Activated CD4-positive, alpha-beta T cell treated with anti-CD3 and anti-CD28 coated beads, Interleukin-10, Interleukin-2, amounts not matched to agents 100 ng/mL and 50 ng/mL, durations not matched to agents 16 hours and 8 hours (primary cell): ENCODE measurements around the gene LGALS3.

Experiments
- DNase-seq: peaks from one replicate; pipeline ENCODE4 v3.0.0-alpha.2; 2020

The LGALS3 gene

DNA sequence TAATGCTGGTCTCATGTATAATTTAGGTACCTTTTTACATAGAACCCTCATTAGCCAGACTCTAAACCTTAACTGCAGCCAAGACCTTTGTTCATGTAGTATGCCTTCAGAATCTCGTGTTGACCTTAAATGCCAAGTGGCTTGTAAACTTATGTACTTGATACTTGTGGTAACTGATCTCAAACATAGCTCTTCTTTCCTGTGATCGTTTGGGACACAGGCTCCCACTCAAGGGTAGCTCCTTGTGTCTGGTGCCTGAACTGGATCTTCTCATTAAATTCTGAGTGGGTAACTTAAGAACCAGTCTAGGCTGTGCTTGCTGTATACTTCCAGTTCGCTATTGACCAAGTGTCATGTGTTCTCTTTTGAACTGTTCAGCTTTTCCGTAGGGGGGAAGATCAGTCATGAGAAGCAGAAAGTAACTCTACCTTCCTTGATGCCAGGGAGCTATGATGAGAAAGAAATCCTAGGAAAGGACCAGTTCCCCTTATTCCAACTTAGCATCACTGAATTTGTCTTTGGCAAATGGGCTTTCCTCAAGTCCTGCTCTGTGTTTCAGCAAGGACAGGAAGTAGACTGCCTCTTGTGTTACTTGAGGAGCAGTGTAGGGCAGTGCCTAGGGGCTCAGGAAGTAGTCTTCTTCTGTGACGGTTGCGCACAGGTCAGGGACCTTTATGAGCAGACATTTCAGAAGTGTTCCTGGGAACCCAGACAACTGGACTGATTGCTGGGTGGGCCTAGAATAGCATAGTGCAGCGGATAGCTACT lies 2.5 kb downstream of the LGALS3 start:
- peak; percentile 41 for DNase-seq

DNA sequence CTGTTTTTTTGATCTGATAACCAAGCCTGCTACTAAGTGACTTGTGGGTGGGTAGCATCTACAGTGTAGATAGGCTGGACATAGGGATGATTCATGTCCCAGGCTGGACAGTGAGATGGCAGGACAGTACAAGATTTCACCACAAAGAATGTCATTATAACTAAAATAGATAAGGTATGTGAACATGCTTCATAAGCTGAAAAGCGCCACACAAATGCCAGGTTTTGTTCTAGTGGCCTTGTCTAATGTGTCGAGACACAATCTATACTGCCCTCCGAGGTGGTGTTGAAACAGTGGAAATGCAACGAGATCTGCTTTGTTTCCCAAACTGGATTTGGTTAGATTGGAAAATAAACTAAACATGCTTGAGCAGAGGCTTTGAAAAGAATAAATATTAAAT lies 4.4 kb downstream of the LGALS3 start:
- DNase-seq, result no peak

- no peak for DNase-seq
These were observed 7.2 kb downstream of the LGALS3 start for GRCh38 chr14:55136241-55136640.

GRCh38 chr14:55136885-55137786 lies 8.1 kb downstream of the LGALS3 start:
- DNase-seq, result no peak

GRCh38 chr14:55138091-55138490 lies 9.0 kb downstream of the LGALS3 start:
- DNase-seq, result peak; percentile 16

- no peak for DNase-seq
These were observed 10.1 kb downstream of the LGALS3 start for GRCh38 chr14:55139141-55139540.

DNA sequence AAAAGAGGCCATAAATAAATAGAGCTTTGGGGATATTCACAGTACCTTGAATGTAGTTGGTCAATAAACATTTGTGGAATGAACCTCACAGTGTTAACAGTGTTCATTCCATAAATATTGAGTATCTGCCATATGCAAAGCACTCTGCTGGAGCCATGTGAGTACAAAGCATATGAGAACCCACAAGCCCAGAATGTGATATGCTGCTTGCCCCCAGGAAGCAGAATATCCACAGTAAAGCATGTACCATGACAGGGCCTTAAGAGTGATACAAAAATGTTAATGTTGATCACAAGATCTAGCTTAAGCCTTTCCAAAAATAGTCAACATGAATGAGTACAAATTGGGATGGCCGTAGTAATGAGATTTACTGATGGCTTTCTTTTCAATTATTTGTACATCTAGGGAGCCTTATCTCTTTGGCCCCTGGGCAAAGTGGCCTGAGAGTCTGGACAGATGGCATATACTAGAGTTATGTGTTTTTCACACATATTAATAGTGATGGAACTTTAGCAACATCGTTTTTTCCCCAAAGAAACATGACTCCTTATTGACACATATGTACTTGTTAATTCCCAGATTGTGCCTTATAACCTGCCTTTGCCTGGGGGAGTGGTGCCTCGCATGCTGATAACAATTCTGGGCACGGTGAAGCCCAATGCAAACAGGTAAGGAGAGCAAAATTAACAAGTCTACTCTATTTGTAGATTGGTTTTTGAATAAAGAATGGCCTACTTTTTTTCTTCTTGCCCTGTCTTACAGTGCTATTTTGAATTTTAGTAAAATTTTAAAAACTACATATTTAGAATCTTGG lies 10.9 kb downstream of the LGALS3 start:
- DNase-seq, result no peak

DNA sequence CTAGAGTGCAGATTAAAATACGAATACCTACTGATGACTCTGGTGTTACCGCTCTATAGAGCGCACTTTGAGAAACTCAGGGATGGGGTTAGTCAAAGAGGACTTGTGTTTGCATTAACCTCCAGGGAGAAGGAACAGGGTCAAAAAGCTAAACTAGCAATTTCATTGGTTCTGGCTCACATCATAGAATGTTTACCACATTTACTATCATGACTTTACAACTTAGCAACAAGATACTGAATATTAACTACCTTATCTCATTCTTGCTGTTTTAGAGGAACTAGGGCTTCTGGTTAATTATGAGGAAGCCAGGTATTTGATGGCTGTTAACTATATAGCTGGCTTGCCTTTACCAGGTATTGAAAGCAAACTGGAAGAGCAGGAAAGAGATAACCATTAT lies 12.8 kb downstream of the LGALS3 start:
- no peak for DNase-seq

DNA sequence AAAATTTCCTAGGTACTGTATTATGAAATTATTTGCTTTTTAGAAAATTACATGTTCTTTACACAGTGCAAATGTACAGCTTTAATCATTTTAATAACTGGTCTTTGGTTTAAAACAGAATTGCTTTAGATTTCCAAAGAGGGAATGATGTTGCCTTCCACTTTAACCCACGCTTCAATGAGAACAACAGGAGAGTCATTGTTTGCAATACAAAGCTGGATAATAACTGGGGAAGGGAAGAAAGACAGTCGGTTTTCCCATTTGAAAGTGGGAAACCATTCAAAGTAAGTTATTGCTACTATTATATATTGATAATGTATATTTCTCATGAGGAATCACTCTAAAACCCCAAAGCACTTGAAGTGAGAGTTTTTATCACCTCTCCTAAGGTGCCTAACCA lies 13.4 kb downstream of the LGALS3 start:
- DNase-seq, result no peak

GRCh38 chr14:55146425-55146824 lies 17.4 kb downstream of the LGALS3 start:
- DNase-seq, result no peak

DNA sequence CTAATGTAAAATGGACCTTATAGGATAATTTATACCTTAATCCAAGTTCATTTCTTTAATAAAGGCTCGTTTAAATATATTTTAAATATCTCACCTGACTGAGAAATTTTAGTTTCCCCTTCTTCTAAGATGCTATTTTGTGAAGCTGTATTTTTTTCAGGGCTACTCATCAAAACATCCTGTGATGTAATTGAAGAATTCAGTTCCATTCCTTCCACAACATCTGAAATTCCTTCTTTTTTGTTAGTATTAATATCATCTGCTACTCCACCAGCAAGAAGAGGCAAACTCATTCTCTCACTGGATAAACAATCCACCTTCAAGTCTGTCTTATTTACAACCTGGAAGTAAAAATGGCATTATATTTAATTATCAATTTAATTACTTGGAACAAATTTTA lies 22.5 kb downstream of the LGALS3 start:
- no peak for DNase-seq

DNA sequence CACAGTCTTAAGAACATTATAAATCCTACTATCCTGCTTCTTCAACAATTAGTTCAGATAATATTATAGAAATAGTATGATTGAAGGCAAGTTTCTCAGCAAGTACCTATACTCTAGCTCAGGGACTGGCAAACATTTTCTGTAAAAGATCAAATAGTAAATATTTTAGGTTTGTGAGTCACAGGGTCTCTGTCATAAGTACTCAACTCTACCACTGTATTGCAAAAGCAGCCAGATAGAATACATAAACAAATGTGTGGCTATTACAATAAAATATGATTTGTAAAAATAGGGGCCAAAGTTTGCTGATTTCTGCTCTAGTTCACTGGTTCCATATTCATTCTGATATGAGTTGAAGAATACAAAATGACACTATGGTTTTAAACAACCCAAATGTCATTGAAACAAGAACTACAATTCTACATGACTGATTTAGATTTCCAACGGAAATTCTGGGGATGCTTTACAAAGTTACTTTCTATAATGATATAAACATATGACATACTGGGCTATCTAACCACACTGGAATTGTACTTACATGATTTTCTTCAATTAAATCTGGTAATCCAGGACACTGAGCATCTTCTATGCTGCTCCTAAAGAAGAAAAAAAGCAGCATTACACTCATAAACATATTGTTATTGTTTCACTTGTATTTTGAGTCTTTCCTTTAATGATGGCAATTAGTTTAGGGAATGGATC lies 23.2 kb downstream of the LGALS3 start:
- no peak for DNase-seq

GRCh38 chr14:55153951-55154350 lies 24.9 kb downstream of the LGALS3 start:
- DNase-seq, result no peak

GRCh38 chr14:55157080-55157479 lies 28.0 kb downstream of the LGALS3 start:
- peak; percentile 10 for DNase-seq

DNA sequence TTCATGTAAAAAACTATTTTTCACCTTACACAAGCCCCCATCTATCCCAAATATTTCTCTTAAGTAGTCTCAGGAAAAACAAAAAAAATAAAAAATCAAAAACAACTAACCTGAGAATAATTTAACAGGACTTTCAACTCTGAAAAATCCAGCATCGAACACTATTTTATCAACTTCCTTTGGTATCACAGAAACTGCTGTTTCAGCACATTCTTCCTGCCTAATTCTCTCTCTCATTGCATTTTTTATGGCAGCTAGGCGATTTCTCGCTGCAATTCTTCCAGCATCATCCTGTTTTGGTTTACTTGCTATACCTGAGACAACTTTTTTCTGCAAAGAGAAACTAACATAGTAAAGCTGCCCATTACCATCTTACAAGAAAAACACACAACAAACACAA lies 29.4 kb downstream of the LGALS3 start:
- no peak for DNase-seq

DNA sequence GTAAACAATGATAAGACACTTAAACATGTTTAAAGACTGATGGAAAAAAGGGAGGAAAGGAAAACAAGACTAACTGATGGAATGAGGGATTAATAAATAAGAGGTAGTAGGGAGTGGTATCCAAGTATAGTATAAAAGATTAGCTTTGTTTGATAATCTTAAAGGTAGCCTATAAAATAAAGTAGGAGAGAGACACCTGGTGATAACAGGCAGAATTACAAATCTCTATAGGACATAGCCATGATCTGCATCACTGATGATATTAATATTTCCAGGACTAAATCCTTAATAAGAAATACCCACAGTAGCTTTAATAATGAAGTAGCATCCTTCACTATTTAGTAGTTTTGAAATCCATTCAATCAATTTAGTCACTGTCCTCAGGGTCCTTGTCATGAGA lies 31.9 kb downstream of the LGALS3 start:
- peak; percentile 18 for DNase-seq

GRCh38 chr14:55170526-55170925 lies 41.5 kb downstream of the LGALS3 start:
- no peak for DNase-seq

DNA sequence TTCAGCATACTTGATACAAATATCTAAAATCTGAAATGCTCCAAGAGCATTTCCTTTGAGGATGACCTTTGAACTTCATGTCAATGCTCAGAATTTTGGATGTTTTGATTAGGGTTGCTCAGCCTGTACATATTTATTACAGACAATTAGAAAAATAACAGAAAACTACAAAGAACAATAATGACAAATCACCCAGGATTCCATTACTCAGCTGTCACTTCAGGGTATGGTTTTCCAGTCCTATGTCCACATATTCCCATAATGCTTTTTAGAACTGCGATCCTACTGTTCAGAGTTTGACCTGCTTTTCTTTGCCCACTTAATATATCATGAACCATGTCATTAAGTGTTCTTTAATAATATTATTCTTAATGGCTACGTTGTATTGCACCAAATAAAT lies 51.0 kb downstream of the LGALS3 start:
- DNase-seq, result no peak

GRCh38 chr14:55180434-55180833 lies 51.4 kb downstream of the LGALS3 start:
- no peak for DNase-seq

- no peak for DNase-seq
These were observed 59.7 kb downstream of the LGALS3 start for GRCh38 chr14:55188686-55189295.

DNA sequence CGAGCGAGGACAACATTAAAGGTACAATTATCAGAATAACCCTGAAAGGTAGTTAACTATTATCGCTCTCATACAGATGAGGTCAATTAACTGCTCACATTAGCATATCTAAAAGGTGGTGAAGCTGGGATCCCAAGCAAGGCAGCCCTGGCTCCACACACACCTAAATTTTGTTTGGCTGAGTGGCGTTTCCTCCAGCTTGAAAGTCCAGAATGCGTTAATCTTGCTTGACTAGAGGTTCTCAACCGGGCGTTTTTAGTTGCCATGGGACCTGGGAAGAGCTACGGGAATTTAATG lies 61.8 kb downstream of the LGALS3 start:
- DNase-seq, result no peak
